ENCODE measurements around the gene MCL1.

The MCL1 gene

GRCh38 chr1:150561254-150561973, 18.0 kb downstream of the MCL1 start (continued):
- TF ChIP-seq, protein P1, sequence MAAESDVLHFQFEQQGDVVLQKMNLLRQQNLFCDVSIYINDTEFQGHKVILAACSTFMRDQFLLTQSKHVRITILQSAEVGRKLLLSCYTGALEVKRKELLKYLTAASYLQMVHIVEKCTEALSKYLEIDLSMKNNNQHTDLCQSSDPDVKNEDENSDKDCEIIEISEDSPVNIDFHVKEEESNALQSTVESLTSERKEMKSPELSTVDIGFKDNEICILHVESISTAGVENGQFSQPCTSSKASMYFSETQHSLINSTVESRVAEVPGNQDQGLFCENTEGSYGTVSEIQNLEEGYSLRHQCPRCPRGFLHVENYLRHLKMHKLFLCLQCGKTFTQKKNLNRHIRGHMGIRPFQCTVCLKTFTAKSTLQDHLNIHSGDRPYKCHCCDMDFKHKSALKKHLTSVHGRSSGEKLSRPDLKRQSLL (tag by site-specific recombination; IDR thresholded peaks at IDR 0.05) = peak; percentile 93
- no peak for TF ChIP-seq ZNF560 (tag by site-specific recombination; IDR thresholded peaks at IDR 0.05; ENCODE audit: borderline replicate concordance)
- TF ChIP-seq BCL11B (tag by site-specific recombination; IDR thresholded peaks at IDR 0.05; ENCODE audit: low read depth) = no peak
- TF ChIP-seq ZNF555 (tag by site-specific recombination; conservative IDR thresholded peaks at IDR 0.05) = no peak
- TF ChIP-seq, protein P2, sequence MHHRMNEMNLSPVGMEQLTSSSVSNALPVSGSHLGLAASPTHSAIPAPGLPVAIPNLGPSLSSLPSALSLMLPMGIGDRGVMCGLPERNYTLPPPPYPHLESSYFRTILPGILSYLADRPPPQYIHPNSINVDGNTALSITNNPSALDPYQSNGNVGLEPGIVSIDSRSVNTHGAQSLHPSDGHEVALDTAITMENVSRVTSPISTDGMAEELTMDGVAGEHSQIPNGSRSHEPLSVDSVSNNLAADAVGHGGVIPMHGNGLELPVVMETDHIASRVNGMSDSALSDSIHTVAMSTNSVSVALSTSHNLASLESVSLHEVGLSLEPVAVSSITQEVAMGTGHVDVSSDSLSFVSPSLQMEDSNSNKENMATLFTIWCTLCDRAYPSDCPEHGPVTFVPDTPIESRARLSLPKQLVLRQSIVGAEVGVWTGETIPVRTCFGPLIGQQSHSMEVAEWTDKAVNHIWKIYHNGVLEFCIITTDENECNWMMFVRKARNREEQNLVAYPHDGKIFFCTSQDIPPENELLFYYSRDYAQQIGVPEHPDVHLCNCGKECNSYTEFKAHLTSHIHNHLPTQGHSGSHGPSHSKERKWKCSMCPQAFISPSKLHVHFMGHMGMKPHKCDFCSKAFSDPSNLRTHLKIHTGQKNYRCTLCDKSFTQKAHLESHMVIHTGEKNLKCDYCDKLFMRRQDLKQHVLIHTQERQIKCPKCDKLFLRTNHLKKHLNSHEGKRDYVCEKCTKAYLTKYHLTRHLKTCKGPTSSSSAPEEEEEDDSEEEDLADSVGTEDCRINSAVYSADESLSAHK (tag by site-specific recombination; IDR thresholded peaks at IDR 0.05) = no peak; the same call in none of the 2 replicates
- TF ChIP-seq ZNF2 (tag by site-specific recombination; IDR thresholded peaks at IDR 0.05) = peak; percentile 34
- TF ChIP-seq ZNF792 (tag by site-specific recombination; IDR thresholded peaks at IDR 0.05) = no peak
- TF ChIP-seq ZNF521 (tag by site-specific recombination; IDR thresholded peaks at IDR 0.05) = no peak
- TF ChIP-seq ZNF394 (tag by site-specific recombination; IDR thresholded peaks at IDR 0.05; ENCODE audit: borderline replicate concordance) = peak; percentile 100
- TF ChIP-seq ZNF596 (tag by site-specific recombination; IDR thresholded peaks at IDR 0.05) = no peak
- TF ChIP-seq, protein P3, sequence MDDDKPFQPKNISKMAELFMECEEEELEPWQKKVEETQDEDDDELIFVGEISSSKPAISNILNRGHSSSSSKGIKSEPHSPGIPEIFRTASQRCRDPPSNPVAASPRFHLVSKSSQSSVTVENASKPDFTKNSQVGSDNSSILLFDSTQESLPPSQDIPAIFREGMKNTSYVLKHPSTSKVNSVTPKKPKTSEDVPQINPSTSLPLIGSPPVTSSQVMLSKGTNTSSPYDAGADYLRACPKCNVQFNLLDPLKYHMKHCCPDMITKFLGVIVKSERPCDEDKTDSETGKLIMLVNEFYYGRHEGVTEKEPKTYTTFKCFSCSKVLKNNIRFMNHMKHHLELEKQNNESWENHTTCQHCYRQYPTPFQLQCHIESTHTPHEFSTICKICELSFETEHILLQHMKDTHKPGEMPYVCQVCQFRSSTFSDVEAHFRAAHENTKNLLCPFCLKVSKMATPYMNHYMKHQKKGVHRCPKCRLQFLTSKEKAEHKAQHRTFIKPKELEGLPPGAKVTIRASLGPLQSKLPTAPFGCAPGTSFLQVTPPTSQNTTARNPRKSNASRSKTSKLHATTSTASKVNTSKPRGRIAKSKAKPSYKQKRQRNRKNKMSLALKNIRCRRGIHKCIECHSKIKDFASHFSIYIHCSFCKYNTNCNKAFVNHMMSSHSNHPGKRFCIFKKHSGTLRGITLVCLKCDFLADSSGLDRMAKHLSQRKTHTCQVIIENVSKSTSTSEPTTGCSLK (tag by site-specific recombination; IDR thresholded peaks at IDR 0.05) = no peak
- peak; percentile 31 for TF ChIP-seq OSR2 (tag by site-specific recombination; IDR thresholded peaks at IDR 0.05)
- no peak for TF ChIP-seq ZNF266 (tag by site-specific recombination; IDR thresholded peaks at IDR 0.05; ENCODE audit: low read depth)
- TF ChIP-seq, protein P4, sequence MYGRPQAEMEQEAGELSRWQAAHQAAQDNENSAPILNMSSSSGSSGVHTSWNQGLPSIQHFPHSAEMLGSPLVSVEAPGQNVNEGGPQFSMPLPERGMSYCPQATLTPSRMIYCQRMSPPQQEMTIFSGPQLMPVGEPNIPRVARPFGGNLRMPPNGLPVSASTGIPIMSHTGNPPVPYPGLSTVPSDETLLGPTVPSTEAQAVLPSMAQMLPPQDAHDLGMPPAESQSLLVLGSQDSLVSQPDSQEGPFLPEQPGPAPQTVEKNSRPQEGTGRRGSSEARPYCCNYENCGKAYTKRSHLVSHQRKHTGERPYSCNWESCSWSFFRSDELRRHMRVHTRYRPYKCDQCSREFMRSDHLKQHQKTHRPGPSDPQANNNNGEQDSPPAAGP (tag by site-specific recombination; IDR thresholded peaks at IDR 0.05) = no peak
- no peak for TF ChIP-seq ZNF433 (tag by site-specific recombination; IDR thresholded peaks at IDR 0.05; ENCODE audit: low read depth)
- TF ChIP-seq ZNF202 (tag by site-specific recombination; IDR thresholded peaks at IDR 0.05; ENCODE audit: borderline replicate concordance) = no peak
- peak; percentile 98 for TF ChIP-seq ZBTB48 (tag by site-specific recombination; IDR thresholded peaks at IDR 0.05)
- peak; percentile 57 for TF ChIP-seq CTCF (tag by site-specific recombination; IDR thresholded peaks at IDR 0.05)
- no peak for TF ChIP-seq ZFP41 (tag by site-specific recombination; IDR thresholded peaks at IDR 0.05; ENCODE audit: borderline replicate concordance)
- no peak for TF ChIP-seq ZNF747 (tag by site-specific recombination; IDR thresholded peaks at IDR 0.05)
- TF ChIP-seq ZNF677 (tag by site-specific recombination; IDR thresholded peaks at IDR 0.05) = no peak
- TF ChIP-seq, protein P5, sequence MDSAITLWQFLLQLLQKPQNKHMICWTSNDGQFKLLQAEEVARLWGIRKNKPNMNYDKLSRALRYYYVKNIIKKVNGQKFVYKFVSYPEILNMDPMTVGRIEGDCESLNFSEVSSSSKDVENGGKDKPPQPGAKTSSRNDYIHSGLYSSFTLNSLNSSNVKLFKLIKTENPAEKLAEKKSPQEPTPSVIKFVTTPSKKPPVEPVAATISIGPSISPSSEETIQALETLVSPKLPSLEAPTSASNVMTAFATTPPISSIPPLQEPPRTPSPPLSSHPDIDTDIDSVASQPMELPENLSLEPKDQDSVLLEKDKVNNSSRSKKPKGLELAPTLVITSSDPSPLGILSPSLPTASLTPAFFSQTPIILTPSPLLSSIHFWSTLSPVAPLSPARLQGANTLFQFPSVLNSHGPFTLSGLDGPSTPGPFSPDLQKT (IDR thresholded peaks at IDR 0.05; ENCODE audit: borderline replicate concordance, low read depth, low read length) = no peak
- TF ChIP-seq KLF8 (tag by site-specific recombination; IDR thresholded peaks at IDR 0.05) = peak; percentile 97
- no peak for TF ChIP-seq ZNF621 (tag by site-specific recombination; IDR thresholded peaks at IDR 0.05)
- no peak for TF ChIP-seq ZNF585B (tag by site-specific recombination; IDR thresholded peaks at IDR 0.05)
- TF ChIP-seq FEZF1 (tag by site-specific recombination; IDR thresholded peaks at IDR 0.05) = no peak
- no peak for TF ChIP-seq ZNF354C (tag by site-specific recombination; IDR thresholded peaks at IDR 0.05; ENCODE audit: borderline replicate concordance, low read depth)
- no peak for TF ChIP-seq ZNF239 (tag by site-specific recombination; IDR thresholded peaks at IDR 0.05)
- TF ChIP-seq, protein P6, sequence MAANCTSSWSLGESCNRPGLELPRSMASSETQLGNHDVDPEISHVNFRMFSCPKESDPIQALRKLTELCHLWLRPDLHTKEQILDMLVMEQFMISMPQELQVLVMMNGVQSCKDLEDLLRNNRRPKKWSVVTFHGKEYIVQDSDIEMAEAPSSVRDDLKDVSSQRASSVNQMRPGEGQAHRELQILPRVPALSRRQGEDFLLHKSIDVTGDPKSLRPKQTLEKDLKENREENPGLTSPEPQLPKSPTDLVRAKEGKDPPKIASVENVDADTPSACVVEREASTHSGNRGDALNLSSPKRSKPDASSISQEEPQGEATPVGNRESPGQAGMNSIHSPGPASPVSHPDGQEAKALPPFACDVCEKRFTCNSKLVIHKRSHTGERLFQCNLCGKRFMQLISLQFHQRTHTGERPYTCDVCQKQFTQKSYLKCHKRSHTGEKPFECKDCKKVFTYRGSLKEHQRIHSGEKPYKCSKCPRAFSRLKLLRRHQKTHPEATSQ (tag by site-specific recombination; IDR thresholded peaks at IDR 0.05) = no peak

All from HEK293 (cell line).